H1 (cell line): Measurements from ENCODE around the gene RABIF. TPM values are rescaled to one million over a fixed set of nuclear protein-coding genes. Genes with fewer than 3 reads are reported as not detected.

ENCODE experiments used
- CTCF ChIA-PET: fragments of 300-600 bp; sonication (Branson Sonifier 250); formaldehyde crosslinking; loops from one replicate; lab custom pipeline; 2021; ENCODE audit not compliant: partially characterized antibody; lab: Charles Lee
- POLR2A ChIA-PET: fragments of 300-600 bp; sonication (Branson Sonifier 250); formaldehyde crosslinking; loops from one replicate; lab custom pipeline; 2021; ENCODE audit warnings: inconsistent platforms; ENCODE audit not compliant: partially characterized antibody; lab: Charles Lee
- DNase-seq, 2 experiments: peaks; one replicate each; pipeline versions ENCODE4 v3.0.0 to v3.0.0-alpha.2; 2010 to 2022; ENCODE audit warnings: low spot score in 2 of 2, low read depth in 1 of 2, mixed read lengths in 1 of 2
- FAIRE-seq: peaks from 2 replicates; lab custom pipeline; 2011; peaks lifted over from hg19 to GRCh38; lab: Jason Lieb, UNC
- H2AFZ ChIP-seq: 2 replicates; pipeline ENCODE4 v1.8.1; 2012; ENCODE audit warnings: low read length, inconsistent platforms
- H2AK5ac ChIP-seq: 2 replicates; pipeline ENCODE4 v1.6.1; 2013; ENCODE audit warnings: low read depth, low read length
- H2BK120ac ChIP-seq: replicated peaks from 2 replicates; pipeline ENCODE3; 2013; ENCODE audit warnings: low read depth, low read length, inconsistent platforms
- H2BK12ac ChIP-seq: 2 replicates; pipeline ENCODE4 v1.6.1; 2013; ENCODE audit warnings: low read depth, low read length
- H2BK15ac ChIP-seq: 2 replicates; pipeline ENCODE4 v1.6.1; 2013; ENCODE audit warnings: low read length
- H2BK20ac ChIP-seq: 2 replicates; pipeline ENCODE4 v1.6.1; 2013; ENCODE audit warnings: low read length
- H2BK5ac ChIP-seq: 2 replicates; pipeline ENCODE4 v1.6.1; 2013; ENCODE audit warnings: low read depth, low read length
- H3K14ac ChIP-seq: 2 replicates; pipeline ENCODE4 v1.6.1; 2013; ENCODE audit warnings: inconsistent platforms; ENCODE audit not compliant: insufficient read length
- H3K18ac ChIP-seq: 2 replicates; pipeline ENCODE4 v1.6.1; 2013; ENCODE audit warnings: low read length; ENCODE audit errors: extremely low read depth
- H3K23ac ChIP-seq: 2 replicates; pipeline ENCODE4 v1.6.1; 2013; ENCODE audit warnings: inconsistent platforms; ENCODE audit not compliant: insufficient read length
- H3K23me2 ChIP-seq: 2 replicates; pipeline ENCODE4 v1.6.1; 2013; ENCODE audit warnings: low read depth, low read length
- H3K27ac ChIP-seq: 2 replicates; pipeline ENCODE4 v1.6.1; 2011; ENCODE audit warnings: low read depth, low read length, inconsistent platforms
- H3K27me3 ChIP-seq, 4 experiments: replicated peaks in 1 of 4; 1 replicate in 1 of 4; 2 replicates in 3 of 4; pipeline versions ENCODE4 v1.6.1 to v1.8.1; 2011 to 2013; ENCODE audit warnings: low read length in 3 of 4, mild to moderate bottlenecking in 3 of 4, inconsistent platforms in 2 of 4, mixed read lengths in 2 of 4, moderate library complexity in 1 of 4; ENCODE audit not compliant: control insufficient read depth in 3 of 4, insufficient read depth in 3 of 4; ENCODE audit errors: extremely low read depth in 1 of 4
- H3K36me3 ChIP-seq, 4 experiments: 2 replicates each; pipeline versions ENCODE4 v1.6.1 to v1.8.1; 2011 to 2013; ENCODE audit warnings: mild to moderate bottlenecking in 4 of 4, low read length in 3 of 4, moderate library complexity in 2 of 4, control low read depth in 1 of 4, inconsistent platforms in 1 of 4; ENCODE audit not compliant: insufficient read depth in 4 of 4, control insufficient read depth in 2 of 4
- H3K4ac ChIP-seq: replicated peaks from 2 replicates; pipeline ENCODE3; 2013; ENCODE audit warnings: low read length, low read depth, mixed read lengths, inconsistent platforms; ENCODE audit not compliant: insufficient read length
- H3K4me1 ChIP-seq, 4 experiments: replicated peaks in 1 of 4; 1 replicate in 1 of 4; 2 replicates in 3 of 4; pipeline versions ENCODE4 v1.6.1 to v1.8.1; 2011 to 2013; ENCODE audit warnings: low read length in 3 of 4, inconsistent platforms in 2 of 4, mixed read lengths in 1 of 4; ENCODE audit not compliant: insufficient read depth in 4 of 4, control insufficient read depth in 3 of 4
- H3K4me2 ChIP-seq, 2 experiments: 2 replicates each; pipeline versions ENCODE4 v1.6.1 to v1.8.1; 2011 to 2013; ENCODE audit warnings: low read depth in 2 of 2, low read length in 2 of 2, control low read depth in 1 of 2, inconsistent platforms in 1 of 2, mild to moderate bottlenecking in 1 of 2; ENCODE audit not compliant: insufficient read depth in 1 of 2
- H3K4me3 ChIP-seq, 4 experiments: fragments of 200-600, 300-600 bp in 1 of 4; sonication (generic), shearing (Covaris generic), sonication (Bioruptor Twin) in 1 of 4; 2 replicates each; pipeline versions ENCODE4 v1.5.1 to v1.8.1; 2011 to 2016; ENCODE audit warnings: low read length in 4 of 4, low read depth in 3 of 4, control low read depth in 2 of 4, inconsistent platforms in 2 of 4, mild to moderate bottlenecking in 2 of 4, mixed read lengths in 1 of 4, moderate library complexity in 1 of 4; ENCODE audit not compliant: insufficient read depth in 2 of 4; ENCODE audit errors: extremely low read depth in 1 of 4
- H3K56ac ChIP-seq: replicated peaks from 2 replicates; pipeline ENCODE3; 2013; ENCODE audit warnings: low read depth, mild to moderate bottlenecking, mixed read lengths, low read length, inconsistent platforms; ENCODE audit not compliant: insufficient read length
- H3K79me1 ChIP-seq: 2 replicates; pipeline ENCODE4 v1.6.1; 2013; ENCODE audit warnings: low read depth, low read length, control low read depth
- H3K79me2 ChIP-seq, 2 experiments: 2 replicates each; pipeline versions ENCODE4 v1.6.1 to v1.8.1; 2012 to 2013; ENCODE audit warnings: low read length in 2 of 2, mild to moderate bottlenecking in 2 of 2, inconsistent platforms in 1 of 2; ENCODE audit not compliant: insufficient read depth in 2 of 2, control insufficient read depth in 1 of 2
- H3K9ac ChIP-seq, 4 experiments: replicated peaks in 1 of 4; 1 replicate in 1 of 4; 2 replicates in 3 of 4; pipeline versions ENCODE4 v1.6.1 to v1.8.1; 2011 to 2013; ENCODE audit warnings: low read depth in 3 of 4, low read length in 3 of 4, control low read depth in 2 of 4, mild to moderate bottlenecking in 2 of 4, moderate library complexity in 2 of 4, inconsistent platforms in 1 of 4; ENCODE audit errors: extremely low read depth in 1 of 4
- H3K9me3 ChIP-seq, 2 experiments: 2 replicates each; pipeline versions ENCODE4 v1.6.1 to v1.8.1; 2012 to 2013; ENCODE audit warnings: mild to moderate bottlenecking in 2 of 2, moderate library complexity in 2 of 2, control low read depth in 1 of 2, inconsistent platforms in 1 of 2, low read depth in 1 of 2, low read length in 1 of 2, mixed read lengths in 1 of 2; ENCODE audit not compliant: insufficient read depth in 2 of 2
- H4K20me1 ChIP-seq, 2 experiments: replicated peaks in 1 of 2; 2 replicates each; pipeline versions ENCODE3 to v1.8.1; 2011 to 2013; ENCODE audit warnings: inconsistent platforms in 2 of 2, low read length in 2 of 2, mild to moderate bottlenecking in 1 of 2; ENCODE audit not compliant: insufficient read depth in 2 of 2, control insufficient read depth in 1 of 2
- H4K5ac ChIP-seq: 2 replicates; pipeline ENCODE4 v1.6.1; 2013; ENCODE audit warnings: low read length, low read depth, mixed read lengths, inconsistent platforms; ENCODE audit not compliant: insufficient read length
- H4K8ac ChIP-seq: 2 replicates; pipeline ENCODE4 v1.8.0; 2013; ENCODE audit warnings: mild to moderate bottlenecking, moderate library complexity, low read length, inconsistent platforms; ENCODE audit not compliant: insufficient read depth; ENCODE audit errors: extremely low read depth
- H4K91ac ChIP-seq: replicated peaks from 2 replicates; pipeline ENCODE3; 2013; ENCODE audit warnings: low read length, mixed read lengths, inconsistent platforms; ENCODE audit not compliant: insufficient read length
- ASH2L ChIP-seq: fragments of 200-600, 300-600 bp; sonication (generic); IDR thresholded peaks from one replicate; pipeline ENCODE4 v1.7.1; 2017; ENCODE audit warnings: low read length
- ATF3 ChIP-seq: IDR thresholded peaks from 2 replicates; pipeline ENCODE4 v1.6.1; 2011; ENCODE audit warnings: low read depth, mild to moderate bottlenecking, low read length; ENCODE audit not compliant: insufficient read depth
- BRCA1 ChIP-seq: IDR thresholded peaks from 2 replicates; pipeline ENCODE4 v1.6.1; 2012; ENCODE audit warnings: low read depth, low read length, improper control_type of control experiment
- CBX8 ChIP-seq: fragments of 300-800, 300-1000 bp; sonication (generic); IDR thresholded peaks from 2 replicates; pipeline ENCODE4 v1.7.1; 2016; ENCODE audit warnings: low read depth, low read length, borderline replicate concordance
- EP300 ChIP-seq, 2 experiments: IDR thresholded peaks; 1 replicate in 1 of 2; 2 replicates in 1 of 2; pipeline ENCODE4 v1.6.1; 2011 to 2012; ENCODE audit warnings: low read depth in 2 of 2, low read length in 2 of 2, mild to moderate bottlenecking in 2 of 2, borderline replicate concordance in 1 of 2, inconsistent platforms in 1 of 2, moderate library complexity in 1 of 2
- GABPA ChIP-seq: IDR thresholded peaks from 2 replicates; pipeline ENCODE4 v1.6.1; 2011; ENCODE audit warnings: mild to moderate bottlenecking, low read length, moderate library complexity, borderline replicate concordance; ENCODE audit not compliant: insufficient read depth
- HDAC2 ChIP-seq, 2 experiments: fragments of 300-600 bp in 1 of 2; sonication (generic) in 1 of 2; IDR thresholded peaks; 2 replicates each; pipeline ENCODE4 v1.6.1; 2011 to 2012; ENCODE audit warnings: low read depth in 2 of 2, low read length in 2 of 2, mild to moderate bottlenecking in 2 of 2, moderate library complexity in 2 of 2, borderline replicate concordance in 1 of 2, inconsistent platforms in 1 of 2
- KDM4A ChIP-seq: IDR thresholded peaks from one replicate; pipeline ENCODE4 v1.7.1; 2012; ENCODE audit warnings: low read depth, mild to moderate bottlenecking, moderate library complexity, low read length, inconsistent platforms; ENCODE audit not compliant: severe bottlenecking
- POLR2A ChIP-seq, 2 experiments: IDR thresholded peaks; 1 replicate in 1 of 2; 2 replicates in 1 of 2; pipeline ENCODE4 v1.6.1; 2011; ENCODE audit warnings: low read depth in 2 of 2, low read length in 2 of 2, mild to moderate bottlenecking in 2 of 2; ENCODE audit errors: control extremely low read depth in 1 of 2
- RNF2 ChIP-seq: fragments of 200-900, 300-1000 bp; sonication (generic); IDR thresholded peaks from 2 replicates; pipeline ENCODE4 v1.7.1; 2016; ENCODE audit warnings: borderline replicate concordance, low read depth, mild to moderate bottlenecking, antibody characterized with exemption, low read length; ENCODE audit not compliant: poor library complexity, severe bottlenecking; ENCODE audit errors: missing control alignments
- TAF7 ChIP-seq: optimal IDR thresholded peaks from 2 replicates; pipeline ENCODE3; 2011; ENCODE audit warnings: low read depth, mild to moderate bottlenecking, inconsistent platforms, low read length, moderate library complexity, borderline replicate concordance
- TBP ChIP-seq: IDR thresholded peaks from 2 replicates; pipeline ENCODE4 v1.6.1; 2011; ENCODE audit warnings: low read depth, low read length, improper control_type of control experiment
- whole genome bisulfite sequencing, 2 experiments: shearing (Covaris generic) in 1 of 2; methylation state at CpG; one replicate each; pipeline versions ENCODE4 v1.1.6 to v1.1.7; 2013 to 2015; ENCODE audit warnings: low lambda C conversion rate in 2 of 2, mixed read lengths in 2 of 2, inconsistent platforms in 1 of 2, low coverage in 1 of 2, missing lambda C conversion rate in 1 of 2; ENCODE audit not compliant: insufficient replicate concordance in 2 of 2, insufficient coverage in 1 of 2, insufficient read length in 1 of 2; ENCODE audit errors: extremely low coverage in 1 of 2, missing lambda C conversion rate in 1 of 2; 5-methylcytosine and 5-hydroxymethylcytosine counted together
- polyA plus RNA-seq, 7 experiments: library from polyadenylated mRNA; depleted of rRNA in 3 of 7; stranded (reverse) in 5 of 7; unstranded in 2 of 7; fragments of >200 nt in 5 of 7; fragments of 200-250 nt in 2 of 7; gene quantifications; 1 replicate in 5 of 7; 2 replicates in 1 of 7; 4 replicates in 1 of 7; pipeline versions ENCODE4 v1.2.1 to v1.2.3, GENCODE V29; 2011 to 2013; ENCODE audit warnings: missing spikeins in 2 of 7, mixed read lengths in 2 of 7
- total RNA-seq: library from RNA; stranded (reverse); fragmentation: NEBNext Ultra II Directional; extraction: Animal tissue kit (Norgen Biotek cat#: 25700); gene quantifications from 2 replicates; pipeline ENCODE4 v1.2.1, GENCODE V29; 2021

Gene RABIF
- total and polyA plus RNA-seq, 2 of the 8 experiments (the other 6 are each of a cell fraction or from before 2014, with no cell fraction given), result 5.6 to 6.9 TPM

- no peak overlapping the region for H2BK15ac ChIP-seq
- no peak overlapping the region for H2AK5ac ChIP-seq
- H3K14ac ChIP-seq, result no peak overlapping the region
- CTCF ChIA-PET, result interaction anchor here (1.2 kb wide), 1 partner anchor 33 kb away, joined by 3 read pairs; no protein-coding TSS in a partner anchor
- no peak overlapping the region for H2BK20ac ChIP-seq
- H4K91ac ChIP-seq, result no peak overlapping the region
- POLR2A ChIA-PET, result interaction anchor here (0.5 to 6.6 kb wide), 8 partner anchors 10 to 73 kb away, joined by 3 to 46 read pairs (median 4); partner anchors contain the start of genes KDM5B and PCAT6
- H3K4ac ChIP-seq, result no peak overlapping the region
- no peak overlapping the region for H3K4me3 ChIP-seq
- no peak overlapping the region for H3K4me2 ChIP-seq
- H3K9me3 ChIP-seq, result no peaks in the 10 kb centered on the region
- WGBS, 2 experiments, result 79% methylated on average over 2 of the region's 2 CpGs; no CpG with 5 or more reads in 1 of the 2 experiments
- H3K56ac ChIP-seq, result no peak overlapping the region
- no peak overlapping the region for H4K5ac ChIP-seq
- no peak overlapping the region for H2AFZ ChIP-seq
- no peaks in the 10 kb centered on the region for H3K27me3 ChIP-seq
- H4K8ac ChIP-seq, result no peak overlapping the region
- H2BK5ac ChIP-seq, result no peak overlapping the region
- no peak overlapping the region for H3K9ac ChIP-seq
- H2BK120ac ChIP-seq, result no peak overlapping the region
- no peak for FAIRE-seq
- H3K23ac ChIP-seq, result no peak overlapping the region
- H3K79me1 ChIP-seq, result peaks cover 2% of the 10 kb centered on the region; the same call in 1 of the 2 replicates
- no peaks in the 10 kb centered on the region for H3K23me2 ChIP-seq
- H3K27ac ChIP-seq, result no peak overlapping the region
- H3K18ac ChIP-seq, result no peak overlapping the region
- no peaks in the 10 kb centered on the region; a peak in 1 of 4 replicates for H3K79me2 ChIP-seq
- peaks cover 0 to 5% (median 0%) of the 10 kb centered on the region in 4 experiments; a peak in 1 of 7 replicates for H3K4me1 ChIP-seq
- DNase-seq, result no peak
- H3K36me3 ChIP-seq, result peaks cover 3 to 13% (median 10%) of the 10 kb centered on the region in 4 experiments; a peak in 6 of 8 replicates
- peaks cover 3 to 7% of the 10 kb centered on the region in 2 experiments for H4K20me1 ChIP-seq
- no peak overlapping the region for H2BK12ac ChIP-seq
- TF ChIP-seq TAF7 (no peak), POLR2A (IDR thresholded peaks at IDR 0.05; ENCODE audit: control extremely low read depth in 1 of 2, low read depth in 2 of 2, low read length in 2 of 2) (no peak), BRCA1 (no peak), KDM4A (no peak), TBP (no peak), ASH2L (no peak), CBX8 (no peak), HDAC2 (IDR thresholded peaks at IDR 0.05; ENCODE audit: borderline replicate concordance in 1 of 2, low read depth in 2 of 2, low read length in 2 of 2) (no peak), GABPA (no peak), ATF3 (no peak), RNF2 (no peak), EP300 (IDR thresholded peaks at IDR 0.05; ENCODE audit: borderline replicate concordance in 1 of 2, low read depth in 2 of 2, low read length in 2 of 2) (no peak)
Measured at GRCh38 chr1:202848191-202848542, 40.8 kb downstream of the RABIF start.
